Measurements from ENCODE around the gene MRPS23. TPM values are rescaled to one million over a fixed set of nuclear protein-coding genes. Genes with fewer than 3 reads are reported as not detected.

The MRPS23 gene
- total RNA-seq, 1 donor from 2014 or later, result 31.9 TPM

DNA sequence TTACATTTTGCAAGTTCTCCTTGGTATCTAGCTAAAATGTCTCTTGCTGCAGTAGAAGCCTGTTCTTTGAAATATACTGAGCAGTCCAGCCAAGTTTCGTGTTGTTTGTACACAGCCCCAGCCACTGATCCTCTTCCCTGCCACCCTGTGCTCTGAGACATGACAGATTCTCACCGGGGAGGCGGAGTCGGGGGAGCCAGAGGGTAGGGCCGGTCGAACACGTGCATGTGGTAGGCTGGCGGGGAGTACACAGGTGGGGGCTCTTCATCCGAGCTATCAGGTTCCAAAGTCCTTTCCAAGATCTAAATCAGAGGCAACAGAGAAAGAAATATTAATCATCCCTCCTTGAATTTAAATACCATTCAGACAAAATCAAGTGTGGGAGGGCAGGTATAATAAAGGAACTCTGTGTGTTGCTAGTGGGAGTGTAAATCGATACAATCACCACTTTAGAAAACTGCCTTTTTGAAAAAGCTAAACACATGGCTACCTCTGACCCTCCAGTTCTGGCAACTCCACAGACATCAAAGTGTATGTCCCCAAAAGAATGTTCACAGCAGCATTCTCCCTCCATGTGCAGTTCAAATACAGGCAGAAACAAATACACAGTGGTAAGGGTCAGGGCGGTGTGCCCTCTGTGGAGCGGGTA, 29.7 kb upstream of the MRPS23 start:
- no peak for DNase-seq (ENCODE audit: low spot score)

DNA sequence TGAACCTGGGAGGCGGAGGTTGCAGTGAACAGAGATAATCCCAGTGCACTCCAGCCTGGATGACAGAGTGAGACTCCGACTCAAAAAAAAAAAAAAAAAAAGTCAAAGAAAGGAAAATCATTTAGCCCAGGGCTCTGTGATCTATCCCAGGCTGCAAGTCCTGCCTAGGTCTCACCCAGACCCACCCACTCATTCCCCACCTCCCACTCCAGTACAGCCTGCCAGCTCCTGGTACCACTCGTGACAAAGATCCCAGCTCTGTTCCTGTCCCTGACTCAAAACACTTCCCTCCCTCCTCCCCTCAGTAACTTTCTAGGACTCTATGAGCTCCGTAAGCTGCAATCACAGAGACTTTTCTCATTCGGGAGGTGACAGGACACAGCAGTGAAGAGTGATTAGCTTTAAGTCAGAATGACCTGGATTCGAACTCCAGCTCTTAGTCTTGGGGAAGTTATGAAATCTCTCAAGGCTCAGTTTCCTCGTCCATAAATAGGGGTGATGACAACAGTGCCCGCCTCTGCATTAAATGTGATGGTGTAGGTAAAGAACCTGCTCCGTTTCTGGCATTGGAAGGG, 28.0 kb upstream of the MRPS23 start:
- no peak for DNase-seq (ENCODE audit: low spot score)

DNA sequence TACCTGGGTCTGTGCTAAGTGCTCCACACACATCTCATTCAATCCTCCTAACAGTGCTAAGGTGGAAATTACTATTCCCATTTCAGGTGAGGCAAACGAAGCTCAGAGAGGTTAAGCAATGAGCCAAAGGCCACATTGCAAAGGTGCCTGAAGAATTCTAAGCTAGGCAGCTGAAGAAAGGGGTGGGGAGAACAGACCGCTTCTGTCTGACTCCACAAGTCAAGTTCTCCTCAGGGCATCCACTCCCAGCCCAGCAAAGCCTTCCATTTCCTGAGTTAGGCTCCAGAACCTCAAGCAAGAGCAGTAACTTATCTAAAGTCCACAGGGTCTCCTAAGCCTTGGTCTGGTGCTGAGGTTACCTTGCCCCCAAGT, 27.0 kb upstream of the MRPS23 start:
- DNase-seq (ENCODE audit: low spot score), result no peak

DNA sequence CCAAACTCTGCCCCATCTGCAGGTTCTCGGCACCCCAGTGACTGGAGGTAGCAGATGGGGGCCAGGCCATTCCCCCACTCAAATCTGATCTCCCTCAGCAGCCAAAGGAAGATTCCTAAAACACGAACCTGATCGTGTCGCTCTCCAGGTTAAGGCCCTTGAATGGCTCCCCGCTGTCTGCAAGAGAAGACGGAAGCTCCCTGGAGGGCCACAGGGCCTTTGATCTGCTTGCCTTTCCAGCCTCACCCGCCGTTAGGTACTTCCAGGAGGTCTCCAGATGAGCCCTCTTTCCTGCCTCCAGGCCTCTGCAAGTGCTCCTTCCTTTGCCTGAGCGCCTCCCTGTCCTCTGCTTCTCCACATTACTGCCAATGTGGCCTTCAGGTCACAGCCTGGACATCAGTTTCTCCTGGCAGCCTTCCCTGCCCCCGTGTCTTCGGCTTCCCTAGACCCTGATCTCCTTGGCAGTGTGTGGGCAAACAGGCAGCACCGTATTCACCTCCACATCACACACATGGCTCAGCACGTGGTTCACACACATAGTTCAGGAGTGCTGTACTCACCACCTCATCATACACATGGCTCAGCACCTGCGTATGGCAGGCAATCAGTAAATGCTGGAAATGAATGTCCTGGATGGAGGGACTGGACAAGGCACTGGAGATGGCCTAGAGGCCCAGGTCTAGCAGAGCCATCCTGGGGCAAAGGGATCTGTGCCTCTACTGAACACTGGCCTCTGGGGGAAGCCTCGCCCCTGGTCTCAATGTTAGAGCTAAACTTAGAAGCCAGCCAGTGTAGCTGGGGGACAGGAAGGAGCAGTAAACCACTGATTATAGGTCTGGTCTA, 26.4 kb upstream of the MRPS23 start:
- DNase-seq (ENCODE audit: low spot score), result no peak

DNA sequence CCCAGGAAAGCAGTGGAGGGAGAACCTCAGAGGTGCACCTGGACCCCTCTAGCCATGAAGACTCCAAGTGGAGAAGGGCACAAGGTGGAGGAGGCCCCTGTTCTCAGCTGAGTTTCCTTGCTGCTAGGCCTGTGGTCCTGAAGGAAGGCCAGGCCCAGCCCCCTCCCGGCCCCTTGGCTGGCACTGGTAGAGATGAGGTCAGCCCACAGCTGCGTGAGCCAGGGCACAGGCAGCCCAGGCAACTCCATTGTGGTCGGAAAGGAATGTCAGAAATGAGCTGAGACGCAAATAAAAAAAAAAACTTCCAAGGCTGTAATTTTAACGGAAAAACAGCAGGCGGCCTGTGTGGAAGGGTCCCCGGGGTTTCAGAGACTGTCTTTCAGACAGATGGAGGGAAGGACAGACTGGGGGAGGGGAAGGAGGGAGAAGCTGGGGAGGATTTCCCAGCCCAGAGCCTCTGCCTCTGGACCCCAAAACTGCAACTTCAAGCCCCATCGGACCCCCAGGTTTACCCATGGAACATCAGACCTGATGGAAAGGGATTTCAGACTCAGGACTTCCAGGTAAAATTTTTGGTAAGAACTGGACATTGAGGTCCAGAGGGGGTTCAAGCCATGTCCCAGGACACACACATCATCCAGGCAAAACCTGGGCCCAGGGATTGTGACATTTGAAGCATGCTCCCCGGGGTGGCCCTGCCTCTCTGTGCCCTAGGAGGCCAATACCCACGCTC, 25.6 kb upstream of the MRPS23 start:
- DNase-seq (ENCODE audit: low spot score), result no peak

DNA sequence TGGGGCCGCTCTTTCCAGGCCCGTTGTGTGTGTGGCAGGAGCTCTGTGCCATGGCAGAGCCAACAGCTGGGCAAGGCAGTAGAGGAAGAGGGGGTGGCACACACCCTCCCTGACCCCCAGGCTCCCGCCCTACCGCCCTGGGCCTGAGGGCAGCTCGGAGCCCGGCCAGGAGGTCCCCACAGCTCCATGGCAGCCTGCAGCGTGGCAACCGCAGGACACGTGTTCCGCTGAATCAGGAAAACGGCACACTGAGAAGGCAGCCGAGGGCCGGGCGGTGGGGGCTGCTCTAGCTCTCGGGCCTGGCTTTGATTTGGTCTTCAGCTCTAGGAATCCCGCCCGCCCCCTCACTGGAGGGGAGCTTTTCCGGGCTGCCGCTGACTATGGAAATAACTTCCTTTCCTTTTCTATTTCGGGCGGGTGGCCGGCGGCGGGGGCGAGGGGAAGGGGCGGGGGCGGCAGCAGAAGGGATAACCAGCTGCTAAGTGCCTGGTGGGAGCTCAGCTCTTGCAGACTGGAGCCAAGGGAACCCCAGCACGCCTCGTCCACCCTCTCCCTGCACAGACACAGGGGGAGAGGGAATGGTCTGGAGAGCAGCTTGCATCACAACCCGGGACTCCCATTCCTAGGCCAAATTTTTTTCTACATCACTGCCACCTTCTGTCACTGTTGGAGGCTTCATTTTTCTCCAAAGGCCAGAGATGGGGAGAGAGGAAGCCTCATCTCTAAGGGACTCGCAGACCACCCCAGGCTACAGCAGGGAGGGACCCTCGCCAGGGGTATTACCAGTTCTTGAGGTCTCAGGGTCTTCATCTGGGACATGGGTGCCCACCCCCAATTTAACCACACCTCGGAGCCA, 24.8 kb upstream of the MRPS23 start:
- DNase-seq (ENCODE audit: low spot score), result no peak

DNA sequence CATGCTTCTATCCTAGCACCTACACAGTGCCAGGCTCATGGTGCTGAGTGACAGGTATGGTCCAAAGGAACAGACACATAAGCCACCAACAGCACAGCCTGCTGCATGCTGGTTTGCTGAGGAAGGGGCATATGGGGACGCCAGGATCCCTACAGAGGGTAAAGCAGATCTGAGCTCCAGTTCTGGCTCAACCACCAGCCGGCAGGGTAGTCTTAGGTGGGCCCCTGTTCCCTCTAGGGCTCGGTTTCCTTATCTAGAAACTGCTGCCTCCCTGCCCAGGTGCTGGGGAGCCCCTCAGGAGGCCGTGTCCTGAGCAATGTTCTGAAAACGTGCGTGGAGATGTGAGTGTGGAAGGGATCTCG, 24.2 kb upstream of the MRPS23 start:
- no peak for DNase-seq (ENCODE audit: low spot score)

DNA sequence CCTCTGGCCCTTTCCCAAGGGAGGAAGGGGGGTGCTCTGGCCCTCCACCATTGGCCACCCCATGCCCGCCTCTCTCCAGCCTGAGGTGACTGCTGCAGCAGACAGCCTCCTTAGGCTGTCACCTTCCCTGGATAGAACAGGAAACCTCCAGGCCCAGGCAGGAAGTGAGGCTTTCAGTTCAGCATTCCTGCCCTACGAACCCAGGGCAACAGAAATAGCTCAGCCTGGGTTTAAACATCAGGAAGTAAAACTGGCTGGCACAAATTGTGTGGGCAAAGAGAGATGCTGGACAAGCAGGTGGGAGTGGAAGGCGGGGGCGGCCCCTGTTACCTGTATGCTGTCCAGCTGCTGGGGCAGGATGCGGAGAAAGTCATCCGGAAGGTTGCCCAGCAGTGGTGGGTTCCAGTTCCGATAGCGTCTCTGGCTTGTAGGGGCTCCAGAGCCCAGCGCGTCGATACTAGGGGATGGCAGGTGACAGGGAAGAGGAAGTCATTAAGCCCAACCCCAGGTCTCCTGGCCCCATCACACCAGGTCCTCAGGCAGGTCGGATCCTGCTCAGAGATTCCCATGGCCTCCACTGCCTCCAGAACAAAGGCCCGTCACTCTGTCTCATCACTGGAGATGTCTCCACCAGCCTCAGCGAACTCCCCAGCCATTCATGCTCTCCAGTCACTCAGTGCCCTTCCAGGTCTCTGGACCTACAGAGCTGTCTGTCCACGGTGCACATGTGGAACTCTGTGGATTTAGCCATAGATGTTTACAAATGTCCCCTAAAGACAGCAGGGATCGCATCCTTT, 23.6 kb upstream of the MRPS23 start:
- DNase-seq (ENCODE audit: low spot score), result no peak

DNA sequence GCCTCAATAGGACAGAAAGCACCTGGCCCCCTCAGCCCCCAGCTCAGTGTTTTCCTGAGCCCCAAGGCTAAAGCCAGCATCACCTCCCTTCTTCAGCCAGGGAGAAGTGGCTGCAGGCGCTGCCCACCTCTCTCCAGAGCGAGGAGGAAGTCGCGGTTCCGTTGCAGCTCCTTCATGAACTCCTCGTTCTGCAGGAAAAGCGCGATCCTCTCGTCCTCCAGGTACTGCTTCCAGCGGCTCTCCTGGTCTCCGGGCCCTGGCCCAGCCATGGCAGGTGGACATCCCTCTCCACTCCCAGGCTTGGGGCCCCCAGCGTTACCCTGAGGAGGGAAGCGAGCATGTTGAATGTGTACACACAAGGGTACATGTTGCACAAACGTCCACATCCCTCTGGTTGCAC, 22.7 kb upstream of the MRPS23 start:
- DNase-seq (ENCODE audit: low spot score), result no peak

DNA sequence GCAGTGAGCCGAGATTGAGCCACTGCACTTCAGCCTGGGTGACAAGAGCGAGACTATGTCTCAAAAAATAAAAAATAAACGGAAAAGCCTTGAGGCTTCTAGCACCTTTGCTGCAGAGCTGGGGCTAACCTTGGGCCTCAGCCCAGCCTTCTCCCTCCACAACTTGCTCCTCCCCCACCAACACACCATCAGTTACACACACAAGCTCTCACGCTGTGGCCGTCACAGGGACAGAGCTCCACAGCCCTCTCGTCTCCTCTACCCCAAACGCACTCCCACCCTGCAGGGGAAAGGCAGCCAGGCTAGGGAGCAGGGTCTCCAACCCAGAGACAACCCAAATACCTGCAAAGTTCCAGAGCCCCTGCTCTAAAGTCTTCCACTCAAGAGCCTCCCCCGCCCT, 22.0 kb upstream of the MRPS23 start:
- no peak for DNase-seq (ENCODE audit: low spot score)

DNA sequence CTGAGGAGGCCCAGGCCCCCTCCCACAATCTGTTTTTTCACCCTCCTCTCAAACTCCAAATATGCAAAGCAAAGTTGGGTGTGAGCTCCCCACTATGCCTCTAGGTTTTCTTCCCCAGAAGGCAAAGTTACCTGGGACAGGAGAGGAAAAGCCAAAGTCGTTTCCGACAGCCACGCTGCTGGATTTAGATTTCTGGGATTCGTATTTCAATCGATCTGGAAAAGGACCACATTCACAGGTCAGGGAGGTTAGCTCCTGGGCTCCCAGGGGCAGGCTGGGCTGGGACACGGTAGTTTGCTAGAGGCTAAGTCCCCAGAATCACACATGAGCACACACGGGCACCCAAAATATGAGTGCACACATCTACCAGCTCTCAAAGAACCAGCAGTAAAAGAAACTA, 21.3 kb upstream of the MRPS23 start:
- DNase-seq (ENCODE audit: low spot score), result no peak

DNA sequence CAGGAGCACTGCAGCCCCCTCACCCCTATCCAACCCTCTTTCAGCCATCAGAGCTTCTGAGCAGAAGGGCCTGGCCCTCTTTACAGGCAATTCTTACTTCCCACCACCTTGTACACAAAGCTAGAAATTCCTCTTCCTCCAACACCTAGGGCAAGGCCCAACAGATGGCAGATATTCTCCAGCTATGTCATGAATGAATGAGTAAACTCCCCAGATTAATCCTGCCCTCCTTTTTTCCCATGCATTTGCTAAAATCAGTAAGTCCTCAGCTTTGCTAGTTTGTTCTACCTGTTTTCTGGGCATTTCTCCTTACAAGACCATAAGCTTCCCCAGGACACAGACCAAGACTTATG, 20.4 kb upstream of the MRPS23 start:
- DNase-seq (ENCODE audit: low spot score), result no peak

DNA sequence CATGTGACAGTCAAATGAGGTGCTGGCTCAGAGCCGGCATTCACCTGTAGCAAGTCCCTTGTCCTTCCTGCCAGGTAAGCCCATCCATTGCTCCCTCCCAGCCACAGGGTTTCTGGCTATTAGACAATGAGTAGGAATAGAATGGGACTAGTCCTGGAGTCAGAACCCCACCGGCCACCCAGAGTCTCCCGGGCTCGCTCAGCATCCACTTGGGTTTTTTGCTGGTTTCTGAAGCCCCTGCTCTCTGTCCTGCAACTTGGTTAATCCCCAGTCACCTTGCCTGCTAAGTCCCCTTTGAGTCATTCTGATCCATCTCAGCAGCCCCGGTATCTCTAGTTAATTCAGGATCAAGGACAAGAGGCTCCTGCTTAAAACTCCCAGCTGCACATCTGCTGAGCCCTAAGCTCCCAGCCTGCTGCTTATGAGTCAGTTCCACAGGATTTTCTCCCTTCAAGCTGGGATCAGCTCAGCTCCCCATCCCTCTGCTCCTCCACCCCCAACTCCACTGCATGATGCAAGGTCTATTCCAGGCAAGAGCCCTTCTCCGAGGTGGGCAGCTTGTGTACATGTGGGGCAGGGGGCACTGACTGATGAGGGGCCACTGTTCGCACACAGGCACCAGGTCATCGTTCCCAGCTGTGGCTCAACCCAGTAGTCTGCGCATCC, 19.9 kb upstream of the MRPS23 start:
- no peak for DNase-seq (ENCODE audit: low spot score)

DNA sequence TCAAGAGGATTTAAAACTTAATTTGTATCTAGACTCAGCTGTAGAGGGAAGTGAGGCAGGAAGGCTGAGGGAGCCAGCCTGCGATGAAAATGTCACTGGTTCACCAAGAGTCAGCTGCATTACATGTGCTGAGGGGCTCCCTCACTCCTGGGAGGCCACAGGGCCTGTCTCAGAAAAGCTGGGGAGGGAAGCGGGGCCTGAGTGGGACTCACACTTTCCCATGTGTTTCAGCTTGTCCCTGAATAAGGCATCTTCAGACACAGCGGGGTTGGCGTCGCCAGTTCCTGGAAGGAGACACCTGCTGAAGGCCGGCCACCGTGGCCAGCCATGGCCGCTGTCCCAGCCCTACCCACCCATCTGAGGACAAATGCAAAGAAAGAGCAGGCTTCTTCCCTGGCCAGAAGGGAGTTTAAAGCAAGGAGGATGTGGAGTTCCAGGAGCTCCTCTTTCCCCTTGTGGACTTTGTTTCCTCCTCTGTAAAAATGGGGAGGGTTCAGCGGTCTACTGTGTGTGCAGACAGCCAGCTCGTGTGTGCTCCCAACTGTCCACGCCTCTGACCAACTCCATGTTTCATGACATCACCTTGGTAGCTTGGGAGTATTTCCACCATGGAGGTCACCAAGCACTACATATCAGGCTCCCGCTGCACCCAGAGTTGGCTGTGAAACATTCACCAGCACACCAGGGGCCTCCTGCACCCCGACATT, 19.2 kb upstream of the MRPS23 start:
- DNase-seq (ENCODE audit: low spot score), result no peak

DNA sequence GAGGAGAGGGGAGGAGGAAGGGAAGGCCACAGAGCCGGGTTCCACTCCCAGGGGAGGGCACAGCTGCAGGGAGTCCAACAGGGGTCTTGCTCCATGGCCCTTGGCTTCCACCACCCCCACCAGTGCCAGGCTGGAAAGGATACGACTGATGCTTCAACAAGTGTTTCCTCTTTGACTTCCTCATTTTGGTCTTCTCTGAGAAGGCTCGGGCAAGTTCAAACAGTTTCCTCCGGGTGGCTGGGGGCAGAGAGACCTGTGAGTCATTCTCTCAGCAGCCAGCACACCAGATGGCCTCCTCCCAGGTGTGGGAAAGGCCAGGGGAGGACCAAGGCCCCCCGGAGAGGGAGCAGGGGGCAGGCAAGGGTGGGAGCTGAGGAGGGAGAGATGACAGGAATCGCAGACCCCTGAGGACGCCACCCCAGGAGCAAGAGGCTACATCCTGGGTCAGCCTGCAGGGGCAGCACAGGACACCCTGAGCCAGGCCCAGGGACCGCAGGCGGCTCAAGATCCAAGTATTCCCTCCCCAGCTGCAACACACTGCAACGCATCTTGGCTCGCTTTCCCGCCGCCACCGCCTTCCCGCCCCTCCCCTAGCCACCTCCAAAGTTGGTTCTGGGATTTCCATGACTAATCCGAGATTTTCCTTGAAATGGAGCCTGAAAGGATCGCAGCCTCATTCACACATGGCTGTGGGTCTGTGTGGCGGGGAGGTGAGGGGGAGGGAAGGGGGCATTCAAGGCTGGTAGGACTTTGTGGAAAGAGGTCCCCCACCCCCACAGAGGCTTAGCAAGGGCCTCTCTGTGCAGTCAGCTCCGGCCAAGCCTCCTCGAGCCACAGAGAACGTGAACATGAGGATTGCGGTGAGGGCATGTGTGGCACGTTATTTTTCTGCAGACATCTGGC, 18.4 kb upstream of the MRPS23 start:
- DNase-seq (ENCODE audit: low spot score), result no peak

DNA sequence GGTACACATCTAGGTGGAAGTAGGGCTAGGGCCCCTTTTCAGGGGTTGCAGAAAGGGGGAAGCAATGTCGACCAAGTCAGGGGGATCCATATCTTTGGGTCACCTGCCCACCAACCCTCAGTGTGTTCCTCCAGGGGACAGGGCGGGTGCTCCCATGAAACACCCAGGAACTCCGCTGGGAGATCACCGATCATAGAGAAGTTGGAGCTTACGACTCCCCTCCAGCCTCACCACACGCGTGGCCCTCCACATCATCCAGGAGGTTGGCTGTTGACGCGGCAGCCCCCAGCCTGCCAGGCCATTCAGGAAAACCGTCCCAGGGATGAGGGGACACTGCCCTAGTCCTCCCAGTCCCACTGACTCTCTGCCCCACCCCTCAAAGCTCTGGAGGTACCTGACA, 17.3 kb upstream of the MRPS23 start:
- no peak for DNase-seq (ENCODE audit: low spot score)

DNA sequence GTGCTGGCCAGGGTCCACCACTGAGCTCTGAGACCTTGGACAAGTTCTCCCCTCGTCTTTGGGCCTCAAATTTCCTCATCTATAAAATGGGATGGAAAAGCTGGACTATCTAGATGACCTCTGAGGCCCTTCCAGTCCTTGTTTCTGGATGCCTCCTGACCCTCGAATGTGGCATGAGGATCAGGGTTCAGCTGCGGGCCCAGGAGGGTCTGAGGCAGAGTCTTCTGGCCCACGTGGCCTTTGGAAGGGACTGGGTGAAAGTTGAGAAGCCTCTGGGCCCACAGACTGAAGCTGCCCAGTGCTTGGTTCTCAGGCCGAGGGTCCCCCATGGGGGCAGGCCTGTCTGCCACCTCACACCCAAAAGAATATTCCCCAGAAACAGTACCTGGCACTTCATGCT, 16.9 kb upstream of the MRPS23 start:
- DNase-seq (ENCODE audit: low spot score), result no peak

DNA sequence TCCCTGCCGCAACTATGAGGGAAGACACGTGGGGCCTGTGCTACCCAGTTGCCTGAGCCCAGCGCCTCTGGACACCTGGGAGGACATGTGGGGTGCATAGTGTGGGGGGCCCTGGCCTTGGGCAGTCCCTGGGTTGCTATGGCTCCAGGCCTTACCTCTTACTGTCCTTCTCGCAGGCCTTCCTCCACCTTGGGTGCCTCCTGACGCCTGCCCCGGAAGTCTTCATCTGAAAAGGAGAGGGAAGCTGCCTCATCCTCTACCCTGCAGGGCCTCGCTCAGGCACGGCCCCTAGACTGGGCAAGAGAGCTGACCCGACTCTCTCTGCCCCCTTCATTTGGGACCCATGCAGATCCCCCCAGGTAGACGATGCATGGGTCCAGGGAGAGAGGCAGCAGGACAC, 16.5 kb upstream of the MRPS23 start:
- no peak for DNase-seq (ENCODE audit: low spot score)
